ENCODE data around the gene KIF3B. TPM values are rescaled to one million over a fixed set of nuclear protein-coding genes. Genes with fewer than 3 reads are reported as not detected.
A peak's percentile ranks its signal among the peaks of the same experiment; 100 is the strongest.

KIF3B gene
- polyA plus RNA-seq, 1 donor (not counting 4 experiments of a cell fraction or from before 2014, with no cell fraction given), result 20.3 TPM

DNA sequence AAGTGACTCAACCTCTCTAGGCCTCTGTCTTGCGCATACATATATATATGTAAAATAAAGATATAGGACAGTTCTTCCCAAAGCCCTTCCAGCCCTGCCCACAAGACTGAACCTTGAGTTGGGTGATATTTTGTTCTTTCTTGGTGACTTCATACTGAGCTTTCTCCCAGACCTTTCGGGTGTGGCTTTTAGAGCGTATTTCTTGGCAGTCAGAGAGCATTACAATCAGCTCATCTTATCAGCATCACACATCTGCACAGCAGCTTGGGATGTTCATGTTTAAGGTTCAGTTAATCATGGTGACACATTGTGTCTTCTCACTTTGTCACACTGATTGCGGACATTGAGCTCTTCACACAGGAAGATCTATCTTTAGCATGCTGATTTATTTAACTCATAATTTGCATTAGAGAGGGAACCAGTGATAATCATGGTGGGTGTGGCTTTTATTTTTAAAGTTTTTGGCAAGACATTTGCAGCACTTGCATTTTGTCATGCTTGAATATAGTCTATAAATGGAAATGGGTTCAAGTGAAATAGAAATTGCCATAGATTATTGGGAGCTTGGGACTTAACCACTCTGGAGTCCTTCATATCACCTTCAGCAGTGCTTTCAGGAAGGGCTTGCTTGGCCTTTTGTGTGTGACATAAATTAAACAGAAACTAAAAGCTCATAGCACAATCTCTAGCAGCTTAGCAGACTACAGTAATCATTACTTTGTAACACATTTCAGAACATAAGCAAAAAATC lies 8.3 kb downstream of the KIF3B start:
- Histone ChIP-seq H3K9me3 (ENCODE audit: control insufficient read depth, low read depth, low read length) (no peaks in the 10 kb centered on the region), H3K27me3 (ENCODE audit: control insufficient read depth, extremely low read depth, insufficient read depth, low read length) (no peaks in the 10 kb centered on the region), H3K4me1 (ENCODE audit: control insufficient read depth, extremely low read depth, insufficient read depth, low read length) (peaks cover 11% of the 10 kb centered on the region), H3K79me2 (ENCODE audit: control insufficient read depth, insufficient read depth, low read length) (peaks cover 5% of the 10 kb centered on the region), H3K9ac (ENCODE audit: control insufficient read depth, extremely low read depth, insufficient read depth, low read length) (no peak overlapping the region), H3K9me1 (ENCODE audit: control insufficient read depth, extremely low read depth, insufficient read depth, low read length) (no peaks in the 10 kb centered on the region), H4K20me1 (ENCODE audit: control insufficient read depth, extremely low read depth, insufficient read depth, low read length) (no peaks in the 10 kb centered on the region), H3K4me2 (ENCODE audit: control insufficient read depth, extremely low read depth, insufficient read depth, low read depth, low read length) (peak overlapping the region; percentile 18), H2AFZ (ENCODE audit: control insufficient read depth, low read length) (no peak overlapping the region), H3K4me3 (ENCODE audit: control insufficient read depth in 2 of 3, extremely low read depth in 1 of 3, insufficient read depth in 2 of 3, low read depth in 1 of 3, low read length in 3 of 3) (no peak overlapping the region), H3K36me3 (ENCODE audit: control insufficient read depth in 2 of 2, extremely low read depth in 1 of 2, insufficient read depth in 2 of 2, low read length in 2 of 2) (peaks cover 3 to 5% of the 10 kb centered on the region in 2 experiments), H3K27ac (ENCODE audit: control insufficient read depth, insufficient read depth, low read length) (no peak overlapping the region)
- TF ChIP-seq, protein P1, sequence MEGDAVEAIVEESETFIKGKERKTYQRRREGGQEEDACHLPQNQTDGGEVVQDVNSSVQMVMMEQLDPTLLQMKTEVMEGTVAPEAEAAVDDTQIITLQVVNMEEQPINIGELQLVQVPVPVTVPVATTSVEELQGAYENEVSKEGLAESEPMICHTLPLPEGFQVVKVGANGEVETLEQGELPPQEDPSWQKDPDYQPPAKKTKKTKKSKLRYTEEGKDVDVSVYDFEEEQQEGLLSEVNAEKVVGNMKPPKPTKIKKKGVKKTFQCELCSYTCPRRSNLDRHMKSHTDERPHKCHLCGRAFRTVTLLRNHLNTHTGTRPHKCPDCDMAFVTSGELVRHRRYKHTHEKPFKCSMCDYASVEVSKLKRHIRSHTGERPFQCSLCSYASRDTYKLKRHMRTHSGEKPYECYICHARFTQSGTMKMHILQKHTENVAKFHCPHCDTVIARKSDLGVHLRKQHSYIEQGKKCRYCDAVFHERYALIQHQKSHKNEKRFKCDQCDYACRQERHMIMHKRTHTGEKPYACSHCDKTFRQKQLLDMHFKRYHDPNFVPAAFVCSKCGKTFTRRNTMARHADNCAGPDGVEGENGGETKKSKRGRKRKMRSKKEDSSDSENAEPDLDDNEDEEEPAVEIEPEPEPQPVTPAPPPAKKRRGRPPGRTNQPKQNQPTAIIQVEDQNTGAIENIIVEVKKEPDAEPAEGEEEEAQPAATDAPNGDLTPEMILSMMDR (optimal IDR thresholded peaks at IDR 0.05 in 1 of 3, IDR thresholded peaks at IDR 0.05 in 1 of 3, conservative IDR thresholded peaks at IDR 0.05 in 1 of 3; ENCODE audit: extremely low read depth in 1 of 3, insufficient read depth in 2 of 3, low read length in 3 of 3), result no peak
- TF ChIP-seq EZH2 (IDR thresholded peaks at IDR 0.05; ENCODE audit: low read length), result no peak
- dilution Hi-C loops (cut with MboI; ENCODE audit: extremely low pct_ligation_motif_present, low sequenced_read_pairs), result no loop called here
- FAIRE-seq, result no peak
- no peak for DNase-seq (ENCODE audit: low read depth, low spot score)

DNA sequence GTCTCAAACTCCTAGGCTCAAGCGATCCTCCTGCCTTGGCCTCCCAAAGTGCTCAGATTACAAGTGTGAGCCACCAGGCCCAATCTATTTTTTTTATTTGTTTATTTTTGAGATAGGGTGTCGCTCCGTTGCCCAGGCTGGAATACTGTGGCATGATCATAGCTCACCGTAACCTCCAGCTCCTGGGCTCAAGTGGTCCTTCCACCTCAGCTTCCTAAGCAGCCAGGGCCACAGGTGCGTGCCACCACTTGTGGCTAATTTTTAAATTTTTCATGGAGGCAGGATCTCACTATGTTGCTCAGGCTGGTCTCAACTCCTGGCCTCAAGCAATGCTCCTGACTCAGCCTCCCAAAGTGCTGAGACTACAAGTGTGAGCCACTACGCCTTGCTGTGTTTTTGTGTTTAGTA lies 9.8 kb downstream of the KIF3B start:
- H3K9me3 ChIP-seq (ENCODE audit: control insufficient read depth, low read depth, low read length), result no peaks in the 10 kb centered on the region
- H3K27me3 ChIP-seq (ENCODE audit: control insufficient read depth, extremely low read depth, insufficient read depth, low read length), result no peaks in the 10 kb centered on the region
- H3K4me2 ChIP-seq (ENCODE audit: control insufficient read depth, extremely low read depth, insufficient read depth, low read depth, low read length), result no peak overlapping the region
- H3K9ac ChIP-seq (ENCODE audit: control insufficient read depth, extremely low read depth, insufficient read depth, low read length), result no peak overlapping the region
- dilution Hi-C loops (cut with MboI; ENCODE audit: extremely low pct_ligation_motif_present, low sequenced_read_pairs), result no loop called here
- H3K79me2 ChIP-seq (ENCODE audit: control insufficient read depth, insufficient read depth, low read length), result peaks cover 6% of the 10 kb centered on the region
- FAIRE-seq (no peak), DNase-seq (ENCODE audit: low read depth, low spot score) (no peak)
- no peak overlapping the region for H3K4me3 ChIP-seq (ENCODE audit: control insufficient read depth in 2 of 3, extremely low read depth in 1 of 3, insufficient read depth in 2 of 3, low read depth in 1 of 3, low read length in 3 of 3)
- no peaks in the 10 kb centered on the region for H3K9me1 ChIP-seq (ENCODE audit: control insufficient read depth, extremely low read depth, insufficient read depth, low read length)
- no peak for TF ChIP-seq EZH2 (IDR thresholded peaks at IDR 0.05; ENCODE audit: low read length)
- TF ChIP-seq, protein P1 (optimal IDR thresholded peaks at IDR 0.05 in 1 of 3, IDR thresholded peaks at IDR 0.05 in 1 of 3, conservative IDR thresholded peaks at IDR 0.05 in 1 of 3; ENCODE audit: extremely low read depth in 1 of 3, insufficient read depth in 2 of 3, low read length in 3 of 3), result no peak
- H2AFZ ChIP-seq (ENCODE audit: control insufficient read depth, low read length), result no peak overlapping the region
- H3K27ac ChIP-seq (ENCODE audit: control insufficient read depth, insufficient read depth, low read length), result no peak overlapping the region
- no peaks in the 10 kb centered on the region for H4K20me1 ChIP-seq (ENCODE audit: control insufficient read depth, extremely low read depth, insufficient read depth, low read length)
- peaks cover 2 to 5% of the 10 kb centered on the region in 2 experiments for H3K36me3 ChIP-seq (ENCODE audit: control insufficient read depth in 2 of 2, extremely low read depth in 1 of 2, insufficient read depth in 2 of 2, low read length in 2 of 2)
- peaks cover 11% of the 10 kb centered on the region for H3K4me1 ChIP-seq (ENCODE audit: control insufficient read depth, extremely low read depth, insufficient read depth, low read length)

Measured in keratinocyte (primary cell).